ENCODE data around the gene CEP192. TPM values are rescaled to one million over a fixed set of nuclear protein-coding genes. Genes with fewer than 3 reads are reported as not detected.
A peak's percentile ranks its signal among the peaks of the same experiment; 100 is the strongest.

CEP192 gene
- total and polyA plus RNA-seq, 10 of the 15 experiments (the other 5 are each of a cell fraction or from before 2014, with no cell fraction given): 15.4 to 58.2 (median 29.6) TPM

GRCh38 chr18:12990967-12991820, at the start of gene CEP192 (continued):
- TF ChIP-seq EED (IDR thresholded peaks at IDR 0.05; ENCODE audit: low read depth) (0 out of 2 replicates have a peak, but pooled peaks have one; percentile 17), PBX3 (IDR thresholded peaks at IDR 0.05; ENCODE audit: insufficient replicate concordance, low read depth, low read length) (peak; percentile 51), CEBPZ (IDR thresholded peaks at IDR 0.05; ENCODE audit: low read depth, low read length) (no peak), ZBED1 (IDR thresholded peaks at IDR 0.05; ENCODE audit: borderline replicate concordance) (no peak; the same call in 1 of the 2 replicates), CREB1 (IDR thresholded peaks at IDR 0.05; ENCODE audit: low read depth) (peak; percentile 43; the same call in 1 of the 2 replicates), E4F1 (IDR thresholded peaks at IDR 0.05; ENCODE audit: borderline replicate concordance, partially characterized antibody) (peak; percentile 98), USF1 (IDR thresholded peaks at IDR 0.05; ENCODE audit: borderline replicate concordance, extremely low read length, insufficient read depth, low read depth, low read length) (peak; percentile 54), ZSCAN29 (IDR thresholded peaks at IDR 0.05) (no peak), TCF3 (IDR thresholded peaks at IDR 0.05; ENCODE audit: borderline replicate concordance, insufficient read depth, low read depth, low read length) (0 out of 2 replicates have a peak, but pooled peaks have one; percentile 7)
- TF ChIP-seq, protein P1, sequence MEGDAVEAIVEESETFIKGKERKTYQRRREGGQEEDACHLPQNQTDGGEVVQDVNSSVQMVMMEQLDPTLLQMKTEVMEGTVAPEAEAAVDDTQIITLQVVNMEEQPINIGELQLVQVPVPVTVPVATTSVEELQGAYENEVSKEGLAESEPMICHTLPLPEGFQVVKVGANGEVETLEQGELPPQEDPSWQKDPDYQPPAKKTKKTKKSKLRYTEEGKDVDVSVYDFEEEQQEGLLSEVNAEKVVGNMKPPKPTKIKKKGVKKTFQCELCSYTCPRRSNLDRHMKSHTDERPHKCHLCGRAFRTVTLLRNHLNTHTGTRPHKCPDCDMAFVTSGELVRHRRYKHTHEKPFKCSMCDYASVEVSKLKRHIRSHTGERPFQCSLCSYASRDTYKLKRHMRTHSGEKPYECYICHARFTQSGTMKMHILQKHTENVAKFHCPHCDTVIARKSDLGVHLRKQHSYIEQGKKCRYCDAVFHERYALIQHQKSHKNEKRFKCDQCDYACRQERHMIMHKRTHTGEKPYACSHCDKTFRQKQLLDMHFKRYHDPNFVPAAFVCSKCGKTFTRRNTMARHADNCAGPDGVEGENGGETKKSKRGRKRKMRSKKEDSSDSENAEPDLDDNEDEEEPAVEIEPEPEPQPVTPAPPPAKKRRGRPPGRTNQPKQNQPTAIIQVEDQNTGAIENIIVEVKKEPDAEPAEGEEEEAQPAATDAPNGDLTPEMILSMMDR (IDR thresholded peaks at IDR 0.05 in 2 of 3, conservative IDR thresholded peaks at IDR 0.05 in 1 of 3; ENCODE audit: control insufficient read depth in 2 of 3, extremely low read depth in 1 of 3, insufficient read depth in 1 of 3, low read depth in 3 of 3, low read length in 3 of 3): no peak
- TF ChIP-seq, protein P2, sequence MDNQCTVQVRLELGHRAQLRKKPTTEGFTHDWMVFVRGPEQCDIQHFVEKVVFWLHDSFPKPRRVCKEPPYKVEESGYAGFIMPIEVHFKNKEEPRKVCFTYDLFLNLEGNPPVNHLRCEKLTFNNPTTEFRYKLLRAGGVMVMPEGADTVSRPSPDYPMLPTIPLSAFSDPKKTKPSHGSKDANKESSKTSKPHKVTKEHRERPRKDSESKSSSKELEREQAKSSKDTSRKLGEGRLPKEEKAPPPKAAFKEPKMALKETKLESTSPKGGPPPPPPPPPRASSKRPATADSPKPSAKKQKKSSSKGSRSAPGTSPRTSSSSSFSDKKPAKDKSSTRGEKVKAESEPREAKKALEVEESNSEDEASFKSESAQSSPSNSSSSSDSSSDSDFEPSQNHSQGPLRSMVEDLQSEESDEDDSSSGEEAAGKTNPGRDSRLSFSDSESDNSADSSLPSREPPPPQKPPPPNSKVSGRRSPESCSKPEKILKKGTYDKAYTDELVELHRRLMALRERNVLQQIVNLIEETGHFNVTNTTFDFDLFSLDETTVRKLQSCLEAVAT (IDR thresholded peaks at IDR 0.05): peak; percentile 46; the same call in 1 of the 2 replicates
- TF ChIP-seq, protein P3, sequence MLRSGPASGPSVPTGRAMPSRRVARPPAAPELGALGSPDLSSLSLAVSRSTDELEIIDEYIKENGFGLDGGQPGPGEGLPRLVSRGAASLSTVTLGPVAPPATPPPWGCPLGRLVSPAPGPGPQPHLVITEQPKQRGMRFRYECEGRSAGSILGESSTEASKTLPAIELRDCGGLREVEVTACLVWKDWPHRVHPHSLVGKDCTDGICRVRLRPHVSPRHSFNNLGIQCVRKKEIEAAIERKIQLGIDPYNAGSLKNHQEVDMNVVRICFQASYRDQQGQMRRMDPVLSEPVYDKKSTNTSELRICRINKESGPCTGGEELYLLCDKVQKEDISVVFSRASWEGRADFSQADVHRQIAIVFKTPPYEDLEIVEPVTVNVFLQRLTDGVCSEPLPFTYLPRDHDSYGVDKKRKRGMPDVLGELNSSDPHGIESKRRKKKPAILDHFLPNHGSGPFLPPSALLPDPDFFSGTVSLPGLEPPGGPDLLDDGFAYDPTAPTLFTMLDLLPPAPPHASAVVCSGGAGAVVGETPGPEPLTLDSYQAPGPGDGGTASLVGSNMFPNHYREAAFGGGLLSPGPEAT (IDR thresholded peaks at IDR 0.05; ENCODE audit: low read depth): peak; percentile 27; the same call in 1 of the 2 replicates
